GM12878 (cell line): ENCODE measurements around the gene YBX2. TPM values are rescaled to one million over a fixed set of nuclear protein-coding genes. Genes with fewer than 3 reads are reported as not detected.

Experiments used
- ATAC-seq: fragments of 200-7000 bp; cut with Tn5 transposase; 3 replicates; pipeline ENCODE4 v1.9.1; 2020; ENCODE audit warnings: mild to moderate bottlenecking, moderate library complexity
- BruUV-seq: library from RNA; stranded (reverse); fragments of 400-500 nt; replicated peaks from 2 replicates; lab custom pipeline; 2021; lab: Mats Ljungman, UMichigan
- CTCF ChIA-PET: fragments of 300-600 bp; sonication (Branson Sonifier 250); formaldehyde crosslinking; extraction: SDS; loops from one replicate; lab custom pipeline; 2021; ENCODE audit warnings: inconsistent platforms; lab: Yijun Ruan, JAX
- POLR2A ChIA-PET: fragments of 350-600 bp; formaldehyde crosslinking; extraction: SDS; loops from one replicate; lab custom pipeline; 2021; ENCODE audit warnings: inconsistent platforms; lab: Charles Lee
- RAD21 ChIA-PET: fragments of 300-600 bp; sonication (Branson Sonifier 250); formaldehyde crosslinking; loops from one replicate; lab custom pipeline; 2023; ENCODE audit warnings: antibody characterized with exemption; ENCODE audit not compliant: unreplicated experiment; lab: Charles Lee
- SMC1A ChIA-PET: fragments of 300-600 bp; sonication (Branson Sonifier 250); formaldehyde crosslinking; loops from one replicate; lab custom pipeline; 2023; ENCODE audit not compliant: unreplicated experiment, uncharacterized antibody; lab: Charles Lee
- DNase-seq: peaks from one replicate; pipeline ENCODE4 v3.0.0-alpha.2; 2011; ENCODE audit warnings: low read depth, low spot score
- FAIRE-seq: peaks from 3 replicates; lab custom pipeline; 2011; peaks lifted over from hg19 to GRCh38; lab: Jason Lieb, UNC
- H2AFZ ChIP-seq: 2 replicates; pipeline ENCODE4 v1.6.0; 2011; ENCODE audit warnings: low read depth, low read length, control low read depth; ENCODE audit not compliant: control insufficient read depth
- H3K27ac ChIP-seq: 2 replicates; pipeline ENCODE4 v1.5.1; 2011; ENCODE audit warnings: control low read depth; ENCODE audit not compliant: control insufficient read depth, insufficient read depth
- H3K27me3 ChIP-seq, 2 experiments: replicated peaks in 1 of 2; 2 replicates each; pipeline versions ENCODE4 v1.6.0 to v1.6.1; 2011; ENCODE audit warnings: low read length in 1 of 2; ENCODE audit not compliant: control insufficient read depth in 2 of 2, insufficient read depth in 2 of 2
- H3K36me3 ChIP-seq, 2 experiments: 2 replicates each; pipeline ENCODE4 v1.5.1; 2011; ENCODE audit warnings: low read length in 1 of 2; ENCODE audit not compliant: control insufficient read depth in 2 of 2, insufficient read depth in 2 of 2
- H3K4me1 ChIP-seq: 2 replicates; pipeline ENCODE4 v1.6.1; 2011; ENCODE audit warnings: mild to moderate bottlenecking, low read length, moderate library complexity, mixed read lengths; ENCODE audit not compliant: control insufficient read depth, insufficient read depth
- H3K4me2 ChIP-seq: 2 replicates; pipeline ENCODE4 v1.6.0; 2011; ENCODE audit warnings: control low read depth; ENCODE audit not compliant: control insufficient read depth, insufficient read depth
- H3K4me3 ChIP-seq: fragments of 200-600 bp; sonication (generic); 2 replicates; pipeline ENCODE4 v1.5.1; 2016
- H3K79me2 ChIP-seq: 2 replicates; pipeline ENCODE4 v1.6.0; 2011; ENCODE audit warnings: low read length; ENCODE audit not compliant: control insufficient read depth, insufficient read depth
- H3K9ac ChIP-seq: 2 replicates; pipeline ENCODE4 v1.8.0; 2011; ENCODE audit warnings: low read length, control low read depth, mixed read lengths; ENCODE audit not compliant: control insufficient read depth, insufficient read depth
- H3K9me3 ChIP-seq: replicated peaks from 3 replicates; pipeline ENCODE4 v1.5.1; 2011; ENCODE audit warnings: mild to moderate bottlenecking, low read length; ENCODE audit not compliant: control insufficient read depth, insufficient read depth
- H4K20me1 ChIP-seq: 2 replicates; pipeline ENCODE4 v1.6.0; 2011; ENCODE audit not compliant: control insufficient read depth, insufficient read depth
- ATF7 ChIP-seq: fragments of 450-650 bp; IDR thresholded peaks from 2 replicates; pipeline ENCODE4 v1.6.1; 2016; ENCODE audit warnings: low read depth, mild to moderate bottlenecking
- MXI1 ChIP-seq: fragments of 150-350 bp; IDR thresholded peaks from 2 replicates; pipeline ENCODE4 v1.6.1; 2011; ENCODE audit warnings: low read depth, mild to moderate bottlenecking, inconsistent platforms, low read length, improper control_type of control experiment
- MYC ChIP-seq: IDR thresholded peaks from 2 replicates; pipeline ENCODE4 v1.6.1; 2011; ENCODE audit warnings: mild to moderate bottlenecking, low read length, moderate library complexity, inconsistent platforms; ENCODE audit not compliant: insufficient read depth, insufficient replicate concordance, insufficient read length, severe bottlenecking
- RBBP5 ChIP-seq: fragments of 200-600 bp; sonication (generic); conservative IDR thresholded peaks from 2 replicates; pipeline ENCODE4 v1.6.1; 2016
- SP1 ChIP-seq: IDR thresholded peaks from one replicate; pipeline ENCODE4 v1.6.1; 2011; ENCODE audit warnings: low read depth, low read length
- TAF1 ChIP-seq: IDR thresholded peaks from 2 replicates; pipeline ENCODE4 v1.6.1; 2011; ENCODE audit warnings: mild to moderate bottlenecking, low read depth, low read length, borderline replicate concordance
- YY1 ChIP-seq: IDR thresholded peaks from 2 replicates; pipeline ENCODE4 v1.6.1; 2011; ENCODE audit warnings: low read depth, mild to moderate bottlenecking, low read length
- ZNF24 ChIP-seq: fragments of 450-650 bp; IDR thresholded peaks from 2 replicates; pipeline ENCODE4 v1.6.1; 2017; ENCODE audit warnings: antibody characterized with exemption, mild to moderate bottlenecking
- WGBS: methylation state at CpG from one replicate; pipeline ENCODE4 v1.1.6; 2016; ENCODE audit warnings: low lambda C conversion rate; ENCODE audit not compliant: insufficient replicate concordance, insufficient coverage; ENCODE audit errors: missing lambda C conversion rate; 5-methylcytosine and 5-hydroxymethylcytosine counted together
- in situ Hi-C: fragments of 300-500 bp; cut with MboI; formaldehyde crosslinking; loops from 9 replicates; pipeline ENCODE4 v1.14.3; 2018; ENCODE audit warnings: mixed read lengths
- intact Hi-C: fragments of 100-400 bp; cut with micrococcal nuclease; formaldehyde crosslinking; loops from one replicate; pipeline ENCODE4 v1.14.2; 2022; ENCODE audit not compliant: unreplicated experiment
- polyA plus RNA-seq, 11 experiments: library from polyadenylated mRNA; depleted of rRNA in 4 of 11; unstranded in 6 of 11; stranded (reverse) in 5 of 11; fragments of >200 nt; fragmentation: Nextera tagmentation in 4 of 11; fragmentation: Illumina TruSeq in 1 of 11; extraction: Ambion mirVana in 4 of 11; extraction: Trizol in 1 of 11; gene quantifications; 1 replicate in 1 of 11; 2 replicates in 10 of 11; pipeline versions ENCODE4 v1.2.1 to v1.2.3, GENCODE V29; 2011 to 2016; ENCODE audit warnings: inconsistent platforms in 2 of 11, missing spikeins in 2 of 11, low read depth in 1 of 11
- total RNA-seq, 4 experiments: library from RNA; depleted of rRNA in 3 of 4; stranded (reverse); fragments of >200 nt in 3 of 4; fragmentation: Illumina TruSeq in 1 of 4; extraction: Trizol in 1 of 4; gene quantifications; 2 replicates each; pipeline versions ENCODE4 v1.2.1 to v1.2.3, GENCODE V29; 2013 to 2021
- TF ChIP-seq, protein P1 (sequence below): fragments of 450-650 bp; IDR thresholded peaks from 2 replicates; pipeline ENCODE4 v1.6.1; 2017; ENCODE audit warnings: mild to moderate bottlenecking, moderate library complexity
- TF ChIP-seq, protein P2 (sequence below): IDR thresholded peaks from 2 replicates; pipeline ENCODE4 v1.6.1; 2012; ENCODE audit warnings: improper control_type of control experiment, low read depth, low read length; ENCODE audit not compliant: insufficient replicate concordance

The YBX2 gene
- total and polyA plus RNA-seq, 10 of the 15 experiments (the other 5 are each of a cell fraction or from before 2014, with no cell fraction given): not detected

DNA sequence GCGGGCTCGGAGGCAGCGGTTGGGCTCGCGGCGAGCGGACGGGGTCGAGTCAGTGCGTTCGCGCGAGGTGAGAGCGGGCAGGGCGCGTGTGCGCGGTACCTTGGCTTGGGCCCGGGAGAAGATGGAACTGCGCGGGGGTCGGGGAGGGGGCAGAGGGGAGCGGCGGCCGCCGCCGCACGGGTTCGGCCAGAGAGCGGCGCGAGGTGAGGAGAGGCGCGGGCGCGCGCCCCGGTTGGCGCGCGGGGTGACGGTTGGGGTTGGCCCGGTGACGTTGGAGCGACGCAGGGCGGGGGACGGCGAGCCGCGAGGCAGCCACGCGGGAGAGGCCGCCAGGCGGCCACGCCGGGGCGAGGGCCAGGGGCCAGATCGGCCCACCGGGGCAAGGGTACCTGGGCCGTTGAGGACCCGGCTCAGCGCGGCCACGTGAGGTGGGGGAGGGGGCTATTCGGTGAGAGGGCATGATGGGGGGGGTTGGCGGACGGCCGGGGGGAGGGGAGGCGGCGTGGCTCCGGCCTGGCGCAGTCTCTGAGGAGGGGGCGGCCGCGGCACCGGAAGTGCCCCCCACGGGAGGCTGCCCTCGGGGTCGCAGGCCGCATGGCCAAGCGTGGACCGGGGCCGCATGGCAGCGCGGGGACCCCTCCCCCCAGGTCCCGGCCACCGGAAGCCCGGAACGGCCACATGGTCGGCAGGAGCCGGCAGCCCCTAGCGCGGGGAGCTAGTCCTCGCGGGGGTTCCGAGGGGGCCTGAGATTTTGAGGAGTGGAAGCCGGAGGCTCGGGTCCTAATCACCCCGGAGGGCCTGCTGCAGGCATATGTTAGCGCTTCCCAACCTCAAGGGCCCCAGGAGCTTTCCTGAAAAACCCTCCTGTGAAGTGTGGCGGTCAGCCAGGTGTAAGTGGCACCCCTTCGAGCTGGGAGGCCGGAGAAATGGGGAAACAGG is 13.5 kb upstream of the YBX2 start (continued):
- TF ChIP-seq, protein P1, sequence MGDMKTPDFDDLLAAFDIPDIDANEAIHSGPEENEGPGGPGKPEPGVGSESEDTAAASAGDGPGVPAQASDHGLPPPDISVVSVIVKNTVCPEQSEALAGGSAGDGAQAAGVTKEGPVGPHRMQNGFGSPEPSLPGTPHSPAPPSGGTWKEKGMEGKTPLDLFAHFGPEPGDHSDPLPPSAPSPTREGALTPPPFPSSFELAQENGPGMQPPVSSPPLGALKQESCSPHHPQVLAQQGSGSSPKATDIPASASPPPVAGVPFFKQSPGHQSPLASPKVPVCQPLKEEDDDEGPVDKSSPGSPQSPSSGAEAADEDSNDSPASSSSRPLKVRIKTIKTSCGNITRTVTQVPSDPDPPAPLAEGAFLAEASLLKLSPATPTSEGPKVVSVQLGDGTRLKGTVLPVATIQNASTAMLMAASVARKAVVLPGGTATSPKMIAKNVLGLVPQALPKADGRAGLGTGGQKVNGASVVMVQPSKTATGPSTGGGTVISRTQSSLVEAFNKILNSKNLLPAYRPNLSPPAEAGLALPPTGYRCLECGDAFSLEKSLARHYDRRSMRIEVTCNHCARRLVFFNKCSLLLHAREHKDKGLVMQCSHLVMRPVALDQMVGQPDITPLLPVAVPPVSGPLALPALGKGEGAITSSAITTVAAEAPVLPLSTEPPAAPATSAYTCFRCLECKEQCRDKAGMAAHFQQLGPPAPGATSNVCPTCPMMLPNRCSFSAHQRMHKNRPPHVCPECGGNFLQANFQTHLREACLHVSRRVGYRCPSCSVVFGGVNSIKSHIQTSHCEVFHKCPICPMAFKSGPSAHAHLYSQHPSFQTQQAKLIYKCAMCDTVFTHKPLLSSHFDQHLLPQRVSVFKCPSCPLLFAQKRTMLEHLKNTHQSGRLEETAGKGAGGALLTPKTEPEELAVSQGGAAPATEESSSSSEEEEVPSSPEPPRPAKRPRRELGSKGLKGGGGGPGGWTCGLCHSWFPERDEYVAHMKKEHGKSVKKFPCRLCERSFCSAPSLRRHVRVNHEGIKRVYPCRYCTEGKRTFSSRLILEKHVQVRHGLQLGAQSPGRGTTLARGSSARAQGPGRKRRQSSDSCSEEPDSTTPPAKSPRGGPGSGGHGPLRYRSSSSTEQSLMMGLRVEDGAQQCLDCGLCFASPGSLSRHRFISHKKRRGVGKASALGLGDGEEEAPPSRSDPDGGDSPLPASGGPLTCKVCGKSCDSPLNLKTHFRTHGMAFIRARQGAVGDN: peak; percentile 66; the same call in 1 of the 2 replicates
- TF ChIP-seq MYC (peak; percentile 91), MXI1 (peak; percentile 72)
- TF ChIP-seq, all 136 proteins: peak for 17

DNA sequence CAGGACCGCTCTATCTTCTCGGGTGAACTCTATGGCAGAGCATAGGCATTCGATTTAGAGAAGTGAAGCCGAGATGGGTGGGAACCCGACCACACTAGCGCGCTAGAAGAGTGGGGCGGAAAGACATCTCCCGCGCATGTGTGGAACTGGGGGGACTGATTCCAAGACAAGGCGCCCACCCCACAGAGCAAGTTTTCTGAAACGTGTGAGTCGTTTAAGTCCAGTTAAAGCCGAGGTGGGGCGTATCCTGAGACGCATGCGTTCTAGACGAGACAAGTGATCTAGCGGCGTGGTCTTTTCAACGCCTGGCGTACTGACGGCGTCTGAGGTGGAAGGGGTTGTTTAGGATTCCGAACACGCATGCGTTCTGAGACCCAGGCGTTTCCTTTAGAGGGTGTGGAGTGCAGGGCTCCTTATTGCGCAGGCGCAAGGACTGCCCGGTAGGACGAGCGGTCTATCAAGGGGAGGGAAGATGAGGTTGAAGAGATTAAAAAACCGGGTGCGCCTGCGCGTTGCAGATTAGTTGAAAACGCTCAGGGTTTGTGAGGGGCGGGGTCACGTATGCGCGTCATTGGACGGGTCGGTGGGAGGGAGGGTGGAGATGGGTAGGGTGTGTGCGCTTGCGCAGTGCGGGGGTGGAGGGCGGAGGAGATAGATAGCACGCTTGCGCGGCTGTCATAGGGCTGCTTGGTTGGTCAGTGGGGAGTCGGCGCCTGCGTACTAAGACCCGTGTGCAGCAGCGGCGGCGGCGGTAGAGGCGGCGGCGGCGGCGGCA is 12.7 kb upstream of the YBX2 start, which contains the start of gene EIF5A:
EIF5A (plus strand) TSS at position 718 of the 775 bp plus-strand sequence. CDS start 2,008 bp downstream, outside the sequence.
- no TSS peak for BruUV-seq
- ChIA-PET RAD21 (no interaction called here), CTCF (no interaction called here), SMC1A (no interaction called here), POLR2A (interaction anchor here (0.6 to 1.5 kb wide), 2 partner anchors 10 to 129 kb away, joined by 3 to 7 read pairs; partner anchors contain the start of gene TMEM102)
- WGBS: 1% methylated on average over 64 of the region's 64 CpGs
- Histone ChIP-seq H3K27me3 (no peaks in the 10 kb centered on the region), H3K27ac (peak within 1 kb of the TSS; percentile 99), H3K9ac (peak within 1 kb of the TSS; percentile 100), H3K36me3 (peaks cover 15 to 21% of the 10 kb centered on the region in 2 experiments), H3K4me2 (peak within 1 kb of the TSS; percentile 45), H3K4me1 (peaks cover 12% of the 10 kb centered on the region), H3K4me3 (peak within 1 kb of the TSS; percentile 99), H2AFZ (peak within 1 kb of the TSS; percentile 84), H4K20me1 (peaks cover 21% of the 10 kb centered on the region), H3K9me3 (no peaks in the 10 kb centered on the region), H3K79me2 (peaks cover 43% of the 10 kb centered on the region)
- DNase-seq (peak; percentile 100), FAIRE-seq (peak; percentile 98), ATAC-seq (peak; percentile 82)
- in situ Hi-C loops: no loop called here
- intact Hi-C loops: loop anchor here (2.0 to 10.0 kb wide), 3 partner anchors 22 to 378 kb away; partner anchors contain the start of genes GABARAP, NEURL4, TP53 and WRAP53
- TF ChIP-seq YY1 (peak; percentile 97; the same call in 1 of the 2 replicates), ATF7 (0 out of 2 replicates have a peak, but pooled peaks have one; percentile 65), RBBP5 (no peak), SP1 (peak; percentile 20), ZNF24 (no peak; the same call in 1 of the 2 replicates), TAF1 (peak; percentile 76)
- TF ChIP-seq, protein P2, sequence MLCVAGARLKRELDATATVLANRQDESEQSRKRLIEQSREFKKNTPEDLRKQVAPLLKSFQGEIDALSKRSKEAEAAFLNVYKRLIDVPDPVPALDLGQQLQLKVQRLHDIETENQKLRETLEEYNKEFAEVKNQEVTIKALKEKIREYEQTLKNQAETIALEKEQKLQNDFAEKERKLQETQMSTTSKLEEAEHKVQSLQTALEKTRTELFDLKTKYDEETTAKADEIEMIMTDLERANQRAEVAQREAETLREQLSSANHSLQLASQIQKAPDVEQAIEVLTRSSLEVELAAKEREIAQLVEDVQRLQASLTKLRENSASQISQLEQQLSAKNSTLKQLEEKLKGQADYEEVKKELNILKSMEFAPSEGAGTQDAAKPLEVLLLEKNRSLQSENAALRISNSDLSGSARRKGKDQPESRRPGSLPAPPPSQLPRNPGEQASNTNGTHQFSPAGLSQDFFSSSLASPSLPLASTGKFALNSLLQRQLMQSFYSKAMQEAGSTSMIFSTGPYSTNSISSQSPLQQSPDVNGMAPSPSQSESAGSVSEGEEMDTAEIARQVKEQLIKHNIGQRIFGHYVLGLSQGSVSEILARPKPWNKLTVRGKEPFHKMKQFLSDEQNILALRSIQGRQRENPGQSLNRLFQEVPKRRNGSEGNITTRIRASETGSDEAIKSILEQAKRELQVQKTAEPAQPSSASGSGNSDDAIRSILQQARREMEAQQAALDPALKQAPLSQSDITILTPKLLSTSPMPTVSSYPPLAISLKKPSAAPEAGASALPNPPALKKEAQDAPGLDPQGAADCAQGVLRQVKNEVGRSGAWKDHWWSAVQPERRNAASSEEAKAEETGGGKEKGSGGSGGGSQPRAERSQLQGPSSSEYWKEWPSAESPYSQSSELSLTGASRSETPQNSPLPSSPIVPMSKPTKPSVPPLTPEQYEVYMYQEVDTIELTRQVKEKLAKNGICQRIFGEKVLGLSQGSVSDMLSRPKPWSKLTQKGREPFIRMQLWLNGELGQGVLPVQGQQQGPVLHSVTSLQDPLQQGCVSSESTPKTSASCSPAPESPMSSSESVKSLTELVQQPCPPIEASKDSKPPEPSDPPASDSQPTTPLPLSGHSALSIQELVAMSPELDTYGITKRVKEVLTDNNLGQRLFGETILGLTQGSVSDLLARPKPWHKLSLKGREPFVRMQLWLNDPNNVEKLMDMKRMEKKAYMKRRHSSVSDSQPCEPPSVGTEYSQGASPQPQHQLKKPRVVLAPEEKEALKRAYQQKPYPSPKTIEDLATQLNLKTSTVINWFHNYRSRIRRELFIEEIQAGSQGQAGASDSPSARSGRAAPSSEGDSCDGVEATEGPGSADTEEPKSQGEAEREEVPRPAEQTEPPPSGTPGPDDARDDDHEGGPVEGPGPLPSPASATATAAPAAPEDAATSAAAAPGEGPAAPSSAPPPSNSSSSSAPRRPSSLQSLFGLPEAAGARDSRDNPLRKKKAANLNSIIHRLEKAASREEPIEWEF: no peak
